GM19043 (cell line): ENCODE data around the gene KCNK1.

ENCODE experiments used
- ATAC-seq: cut with Tn5 transposase; IDR thresholded peaks from one replicate; pipeline ENCODE4 v1.9.1; 2021; ENCODE audit warnings: low read depth; ENCODE audit not compliant: unreplicated experiment

The KCNK1 gene

GRCh38 chr1:233613252-233614172, at the start of gene KCNK1:
Gene KCNK1 (plus strand): TSS chr1:233614106. CDS start chr1:233614172, 66 bp downstream.
- ATAC-seq = no peak

DNA sequence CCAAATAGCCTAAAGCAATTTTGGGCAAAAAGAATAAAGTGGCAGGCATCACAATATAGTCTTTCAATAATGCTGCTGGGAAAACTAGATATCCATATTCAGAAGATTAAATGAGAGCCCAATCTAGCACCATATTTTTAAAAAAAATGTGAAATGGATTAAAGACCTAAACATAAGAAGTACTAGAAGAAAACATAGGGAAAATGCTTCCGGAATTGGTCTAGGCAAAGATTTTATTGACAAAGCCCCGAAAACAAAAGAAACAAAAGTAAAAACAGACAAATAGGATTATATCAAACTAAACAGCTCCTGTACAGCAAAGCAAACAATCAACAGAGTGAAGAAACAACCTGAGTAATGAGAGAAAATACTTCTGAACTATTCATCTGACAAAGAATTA, 48.6 kb upstream of the KCNK1 start:
- no peak for ATAC-seq

GRCh38 chr1:233566886-233567285, 47.0 kb upstream of the KCNK1 start:
- ATAC-seq = no peak

DNA sequence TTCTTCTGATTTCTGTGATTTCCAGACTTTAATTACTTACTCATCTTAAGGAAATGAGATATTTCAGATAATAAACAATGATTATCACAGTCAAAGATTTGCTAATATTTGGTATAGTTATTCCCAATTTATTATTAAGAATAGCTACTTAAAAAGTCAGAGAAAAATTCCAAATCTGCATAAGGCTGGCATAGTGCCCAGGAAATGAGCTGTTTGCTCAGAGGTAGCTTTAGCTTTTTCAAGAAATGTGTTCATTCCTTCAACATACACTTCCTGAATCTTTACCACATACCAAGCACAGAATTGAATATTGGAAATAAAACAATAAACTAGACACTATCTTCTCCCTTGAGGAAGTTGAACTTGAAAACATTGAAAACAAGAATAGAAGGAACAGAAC, 44.3 kb upstream of the KCNK1 start:
- no peak for ATAC-seq

DNA sequence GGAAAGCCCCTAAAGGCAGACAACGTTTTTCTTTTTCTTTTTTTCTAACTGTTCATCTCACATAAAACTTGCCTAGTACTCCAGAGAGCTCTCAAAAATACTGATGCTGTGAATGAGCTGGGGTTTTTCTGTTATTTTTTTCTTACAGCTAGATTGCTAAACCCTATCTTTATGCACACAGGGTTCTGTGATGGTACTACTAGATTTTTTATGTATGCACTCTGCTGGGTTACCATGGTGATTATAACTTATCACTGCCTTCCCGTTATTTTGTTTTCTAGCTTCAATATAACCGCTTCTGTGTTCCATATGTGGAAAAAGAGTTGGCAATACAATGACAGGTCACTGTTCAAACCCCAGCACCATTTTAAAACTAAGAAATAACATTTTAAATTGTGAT, 43.7 kb upstream of the KCNK1 start:
- no peak for ATAC-seq

GRCh38 chr1:233570706-233571105, 43.2 kb upstream of the KCNK1 start:
- no peak for ATAC-seq

DNA sequence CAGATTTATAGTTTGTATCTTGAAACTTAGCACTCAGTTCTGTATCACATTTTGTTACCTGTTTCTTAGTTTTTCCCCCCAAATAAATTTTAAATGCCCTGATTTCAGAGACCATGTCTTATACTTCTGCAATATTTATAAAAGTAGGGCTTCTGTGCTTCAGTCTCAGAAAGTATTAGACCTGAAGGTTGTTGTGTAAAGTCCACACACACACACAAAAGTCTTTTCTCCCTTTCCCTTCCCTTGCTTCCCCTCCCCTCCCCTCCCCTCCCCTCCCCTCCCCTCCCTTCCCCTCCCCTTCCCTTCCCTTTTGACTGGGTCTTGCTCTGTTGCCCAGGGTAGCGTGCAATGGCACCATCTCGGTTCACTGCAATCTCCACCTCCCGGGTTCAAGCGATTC, 41.0 kb upstream of the KCNK1 start:
- no peak for ATAC-seq

GRCh38 chr1:233575450-233575849, 38.5 kb upstream of the KCNK1 start:
- ATAC-seq = no peak

DNA sequence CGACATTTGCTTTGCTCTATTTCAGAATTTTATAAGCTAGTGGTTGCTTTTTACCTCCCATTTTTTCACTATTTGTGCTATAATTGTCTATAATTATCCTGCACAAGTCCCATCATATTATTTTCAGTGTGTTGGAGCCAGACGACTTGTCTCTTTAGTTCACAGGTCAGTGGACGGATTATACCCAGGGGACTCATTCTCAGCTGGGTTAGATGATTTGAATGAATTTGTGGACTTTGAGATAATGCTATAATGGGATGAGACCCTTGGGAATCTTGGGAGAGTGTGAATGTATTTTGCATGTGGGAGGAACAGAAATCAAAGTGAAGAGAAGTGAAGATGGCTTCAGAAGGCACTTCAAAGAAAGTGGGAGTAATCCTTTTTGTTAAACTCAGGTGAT, 31.5 kb upstream of the KCNK1 start:
- ATAC-seq = no peak

- ATAC-seq = no peak
These were observed 29.5 kb upstream of the KCNK1 start for GRCh38 chr1:233584376-233584775.

- no peak for ATAC-seq
These were observed 29.0 kb upstream of the KCNK1 start for GRCh38 chr1:233584931-233585330.

DNA sequence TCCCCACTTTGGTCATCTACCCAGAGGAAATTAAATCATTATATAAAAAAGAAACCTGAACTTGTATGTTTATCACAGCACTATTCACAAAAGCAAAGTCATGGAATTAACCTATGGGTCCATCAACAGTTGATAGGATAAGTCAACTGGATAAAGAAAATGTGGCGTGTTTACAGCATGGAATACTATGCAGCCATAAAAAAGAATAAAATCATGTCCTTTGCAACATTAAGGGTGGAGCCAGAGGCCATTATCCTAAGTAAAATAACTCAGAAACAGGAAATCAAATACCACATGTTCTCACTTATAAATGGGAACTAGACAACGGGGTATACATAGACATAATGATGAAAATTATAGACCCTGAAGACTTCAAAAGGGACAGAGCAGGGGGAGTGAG, 27.6 kb upstream of the KCNK1 start:
- no peak for ATAC-seq

DNA sequence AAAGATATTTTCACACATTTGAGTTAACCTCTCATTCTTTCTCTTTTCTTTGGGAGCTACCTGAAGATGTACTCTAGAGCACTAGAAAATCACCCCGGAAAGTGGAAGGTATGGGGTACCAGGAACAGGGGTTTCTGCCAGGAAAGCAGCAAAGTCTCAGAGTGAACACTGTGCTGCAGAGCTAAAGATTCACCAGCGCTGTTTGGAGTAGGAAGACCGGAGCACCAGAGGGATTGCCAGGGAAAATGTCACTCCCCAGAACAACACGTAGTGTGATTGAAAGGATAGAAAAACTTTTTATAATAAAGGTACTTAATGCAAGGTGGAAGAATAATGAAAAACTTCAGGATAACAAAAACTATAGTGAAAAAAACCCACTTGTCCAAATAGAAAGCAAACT, 26.7 kb upstream of the KCNK1 start:
- ATAC-seq = no peak

DNA sequence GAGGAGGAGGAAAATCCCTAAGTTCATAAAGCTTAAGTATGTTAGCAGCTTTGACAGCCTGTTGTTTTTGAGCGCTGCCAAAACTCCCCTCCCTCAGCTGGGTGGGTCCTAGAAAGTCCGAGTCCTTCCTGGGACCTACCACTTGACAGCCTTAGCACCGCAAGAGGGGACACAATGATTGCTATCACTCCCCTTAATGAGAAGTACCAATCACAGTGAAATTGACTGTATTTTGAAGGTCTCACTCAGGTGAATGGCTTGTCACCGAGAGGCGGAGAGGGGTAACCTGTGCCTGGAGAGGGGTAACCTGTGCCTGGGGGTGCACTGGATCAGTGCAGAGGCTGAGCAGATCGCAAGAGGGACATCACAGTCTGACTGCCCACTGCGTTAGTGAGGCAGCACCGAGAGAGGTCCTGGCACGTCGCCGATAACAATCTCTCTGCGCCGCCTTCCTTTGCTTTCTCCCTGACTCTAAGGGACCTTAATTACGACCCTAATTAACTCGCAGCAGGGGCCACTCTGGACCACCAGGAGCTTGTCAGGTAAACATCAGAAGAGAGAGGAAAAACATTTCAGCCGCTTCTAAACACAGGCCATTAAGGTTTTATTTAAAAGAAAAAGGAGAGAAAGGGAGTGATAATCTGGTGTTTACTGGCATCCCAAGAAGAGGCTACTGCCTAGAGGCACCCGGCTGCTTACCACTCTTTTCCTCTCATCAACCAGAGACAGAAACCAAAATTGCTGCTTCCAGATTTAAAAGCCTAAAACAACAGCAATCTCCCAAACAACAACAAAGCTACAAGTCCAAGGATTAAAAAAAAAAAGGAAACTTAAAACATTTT, 25.7 kb upstream of the KCNK1 start:
- ATAC-seq = no peak

GRCh38 chr1:233597489-233597901, 16.4 kb upstream of the KCNK1 start:
- ATAC-seq = no peak

DNA sequence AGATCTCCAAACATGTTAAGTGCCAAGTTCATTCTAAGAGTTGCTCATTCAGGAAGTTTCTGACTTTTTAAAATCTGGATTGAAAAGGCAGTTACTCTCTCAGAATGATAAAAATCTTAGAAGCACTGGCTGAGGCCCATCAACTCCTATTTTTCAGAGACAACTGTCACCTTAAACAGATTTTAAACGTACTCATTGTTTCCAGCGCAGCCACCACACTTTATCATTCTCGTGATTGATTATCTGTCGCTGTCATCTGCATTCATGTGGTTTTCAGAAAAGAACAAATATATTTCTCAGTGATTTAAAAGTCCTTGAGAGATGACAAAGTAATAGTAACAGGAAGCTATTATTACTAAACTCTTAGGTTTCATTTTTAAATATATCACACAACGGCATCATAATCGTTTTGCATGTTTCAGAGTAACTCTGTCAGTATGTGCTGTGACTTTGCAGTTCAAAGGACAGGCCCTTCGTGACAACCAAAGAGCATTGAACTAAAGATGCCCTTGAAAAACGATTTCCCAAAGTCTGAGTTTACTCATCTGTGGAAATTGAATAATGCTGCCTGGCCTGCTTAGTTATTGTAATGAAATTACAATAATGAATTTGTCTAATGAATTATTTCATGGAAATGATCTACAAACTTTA, 14.9 kb upstream of the KCNK1 start:
- ATAC-seq = peak; percentile 77

DNA sequence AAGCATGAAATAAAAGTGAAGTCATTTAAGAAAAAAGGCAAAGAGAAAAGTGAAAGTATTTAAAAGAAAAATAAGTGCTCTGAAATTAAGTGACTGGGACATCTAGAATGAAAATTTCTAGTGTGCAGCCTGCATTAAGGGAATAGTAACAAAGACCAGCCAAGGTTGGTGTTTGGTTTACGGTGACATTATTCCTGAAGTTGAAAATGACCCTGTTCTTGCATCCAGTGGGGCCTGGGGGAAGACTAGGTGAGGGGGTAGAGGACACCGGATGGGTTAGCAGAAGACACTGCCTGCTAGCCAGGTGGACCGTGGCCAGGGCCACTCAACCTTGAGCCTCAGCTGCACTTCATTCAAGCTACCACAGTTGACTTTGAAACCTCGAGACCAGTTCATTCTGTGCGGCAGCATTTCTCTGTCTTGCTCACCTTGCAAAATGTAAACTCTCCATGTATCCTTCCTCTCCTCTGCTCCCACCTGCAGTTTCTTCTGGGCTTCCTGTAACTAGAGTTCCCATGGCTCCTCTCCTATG, 14.3 kb upstream of the KCNK1 start:
- ATAC-seq = peak; percentile 49

- no peak for ATAC-seq
These were observed 13.4 kb upstream of the KCNK1 start for GRCh38 chr1:233600488-233600887.

- ATAC-seq = no peak
These were observed 10.4 kb upstream of the KCNK1 start for GRCh38 chr1:233603478-233603877.

DNA sequence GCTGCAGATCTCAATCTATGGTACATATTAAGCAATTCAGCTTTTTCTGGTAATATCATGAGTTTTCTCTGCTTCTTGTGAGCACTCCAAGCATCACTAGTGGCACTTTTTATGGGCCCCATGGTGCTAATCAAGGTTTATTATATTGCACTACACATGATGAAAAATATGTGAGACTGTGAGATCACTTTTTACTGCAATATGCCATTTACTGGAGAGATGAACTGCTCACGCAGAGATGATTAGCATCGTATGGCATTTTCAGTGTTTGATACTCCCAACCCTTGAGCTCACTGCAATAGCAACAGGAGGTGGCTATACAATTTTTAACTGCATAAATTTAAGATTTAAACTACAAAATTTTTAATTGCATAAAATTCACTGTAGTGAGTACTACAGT, 8.7 kb upstream of the KCNK1 start:
- ATAC-seq = no peak

DNA sequence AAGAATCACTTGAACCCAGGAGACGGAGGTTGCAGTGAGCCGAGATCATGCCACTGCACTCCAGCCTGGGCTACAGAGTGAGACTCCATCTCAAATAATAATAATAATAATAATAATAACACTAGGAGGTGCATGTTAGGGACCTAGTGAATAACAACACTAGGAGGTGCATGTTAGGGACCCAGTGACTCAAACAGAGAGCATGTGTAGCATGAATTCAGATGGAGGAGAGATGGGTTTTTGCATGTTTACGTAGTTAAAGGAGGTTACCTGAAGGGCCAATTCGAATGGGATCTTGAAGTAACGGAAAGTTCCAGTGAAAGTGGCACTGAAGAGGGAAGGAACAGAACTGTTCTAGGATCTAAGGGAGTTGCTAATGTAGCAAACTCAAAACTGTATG, 7.1 kb upstream of the KCNK1 start:
- ATAC-seq = no peak
